Liver (tissue), 9 donors: ENCODE results near the gene OTOP2. TPM values are rescaled to one million over a fixed set of nuclear protein-coding genes. Genes with fewer than 3 reads are reported as not detected.

Experiments
- DNase-seq: peaks from one replicate; pipeline ENCODE4 v3.0.0-alpha.2; 2017; ENCODE audit warnings: low spot score
- H3K27ac ChIP-seq, 2 donors: one replicate each; pipeline ENCODE4 v1.7.0; 2013; ENCODE audit warnings: inconsistent platforms in 2 of 2, low read length in 2 of 2, control low read depth in 1 of 2, low read depth in 1 of 2, mild to moderate bottlenecking in 1 of 2
- H3K27me3 ChIP-seq, 4 donors: one replicate each; pipeline versions ENCODE4 v1.6.1 to v1.7.0; 2013; ENCODE audit warnings: low read length in 3 of 4, inconsistent platforms in 1 of 4, mild to moderate bottlenecking in 1 of 4, moderate library complexity in 1 of 4; ENCODE audit not compliant: control insufficient read depth in 4 of 4, insufficient read depth in 4 of 4
- H3K36me3 ChIP-seq, 4 donors: one replicate each; pipeline versions ENCODE4 v1.6.1 to v1.7.0; 2013; ENCODE audit warnings: low read length in 3 of 4, mild to moderate bottlenecking in 3 of 4, low read depth in 1 of 4, moderate library complexity in 1 of 4; ENCODE audit not compliant: control insufficient read depth in 4 of 4, insufficient read depth in 3 of 4
- H3K4me1 ChIP-seq, 4 donors: one replicate each; pipeline versions ENCODE4 v1.6.1 to v1.7.0; 2013; ENCODE audit warnings: low read length in 3 of 4, mild to moderate bottlenecking in 3 of 4, moderate library complexity in 1 of 4; ENCODE audit not compliant: control insufficient read depth in 4 of 4, insufficient read depth in 4 of 4
- H3K4me3 ChIP-seq, 3 donors: one replicate each; pipeline versions ENCODE4 v1.6.1 to v1.7.0; 2013; ENCODE audit warnings: low read length in 3 of 3, control low read depth in 1 of 3, low read depth in 1 of 3, mild to moderate bottlenecking in 1 of 3
- H3K9ac ChIP-seq, 2 donors: one replicate each; pipeline ENCODE4 v1.7.0; 2013; ENCODE audit warnings: low read length in 2 of 2, mild to moderate bottlenecking in 2 of 2, moderate library complexity in 2 of 2, control low read depth in 1 of 2, low read depth in 1 of 2
- H3K9me3 ChIP-seq, 4 donors: one replicate each; pipeline versions ENCODE4 v1.6.1 to v1.7.0; 2013; ENCODE audit warnings: low read length in 3 of 4; ENCODE audit not compliant: control insufficient read depth in 4 of 4
- EGR1 ChIP-seq, 2 donors: IDR thresholded peaks; 2 replicates each; pipeline ENCODE4 v1.6.1; 2016 to 2018; ENCODE audit warnings: antibody characterized with exemption in 2 of 2, low read depth in 2 of 2
- FOXA1 ChIP-seq: IDR thresholded peaks from 2 replicates; pipeline ENCODE4 v1.6.1; 2016; ENCODE audit warnings: antibody characterized with exemption
- FOXA2 ChIP-seq: IDR thresholded peaks from 2 replicates; pipeline ENCODE4 v1.6.1; 2016; ENCODE audit warnings: antibody characterized with exemption
- GABPA ChIP-seq, 2 donors: IDR thresholded peaks in 1 of 2; conservative IDR thresholded peaks in 1 of 2; 2 replicates each; pipeline ENCODE4 v1.6.1; 2016; ENCODE audit warnings: antibody characterized with exemption in 2 of 2, mild to moderate bottlenecking in 1 of 2, moderate library complexity in 1 of 2
- HNF4A ChIP-seq, 2 donors: conservative IDR thresholded peaks; 2 replicates each; pipeline ENCODE4 v1.6.1; 2016; ENCODE audit warnings: antibody characterized with exemption in 2 of 2, mild to moderate bottlenecking in 2 of 2
- HNF4G ChIP-seq: IDR thresholded peaks from 2 replicates; pipeline ENCODE4 v1.6.1; 2016; ENCODE audit warnings: antibody characterized with exemption
- JUND ChIP-seq, 2 donors: IDR thresholded peaks; 2 replicates each; pipeline ENCODE4 v1.6.1; 2016; ENCODE audit warnings: antibody characterized with exemption in 2 of 2
- NR2F2 ChIP-seq: IDR thresholded peaks from 2 replicates; pipeline ENCODE4 v1.6.1; 2016; ENCODE audit warnings: antibody characterized with exemption
- RAD21 ChIP-seq, 2 donors: IDR thresholded peaks; 2 replicates each; pipeline ENCODE4 v1.6.1; 2016; ENCODE audit warnings: antibody characterized with exemption in 2 of 2, mild to moderate bottlenecking in 2 of 2
- RXRA ChIP-seq, 2 donors: IDR thresholded peaks; 2 replicates each; pipeline ENCODE4 v1.6.1; 2017 to 2018; ENCODE audit warnings: antibody characterized with exemption in 2 of 2, mild to moderate bottlenecking in 1 of 2
- SP1 ChIP-seq: IDR thresholded peaks from 2 replicates; pipeline ENCODE4 v1.6.1; 2018; ENCODE audit warnings: antibody characterized with exemption, mild to moderate bottlenecking
- TAF1 ChIP-seq: conservative IDR thresholded peaks from 2 replicates; pipeline ENCODE4 v1.6.1; 2016; ENCODE audit warnings: antibody characterized with exemption, mild to moderate bottlenecking
- YY1 ChIP-seq: IDR thresholded peaks from 2 replicates; pipeline ENCODE4 v1.6.1; 2016; ENCODE audit warnings: antibody characterized with exemption, mild to moderate bottlenecking
- WGBS: extraction: QIAGEN DNeasy Blood & Tissue Kit; methylation state at CpG from one replicate; pipeline ENCODE4 v1.1.7; 2013; 5-methylcytosine and 5-hydroxymethylcytosine counted together
- polyA plus RNA-seq, 2 donors: library from polyadenylated mRNA; stranded (reverse) in 1 of 2; unstranded in 1 of 2; fragments of 200-250 nt in 1 of 2; fragments of >200 nt in 1 of 2; fragmentation: Nextera tagmentation in 1 of 2; extraction: Ambion mirVana in 1 of 2; gene quantifications; one replicate each; pipeline versions ENCODE4 v1.2.1 to v1.2.3, GENCODE V29; 2013 to 2015
- total RNA-seq, 2 donors: library from RNA; depleted of rRNA; stranded (reverse); fragments of >200 nt; gene quantifications; one replicate each; pipeline ENCODE4 v1.2.3, GENCODE V29; 2014
- TF ChIP-seq, protein P1 (sequence below): IDR thresholded peaks from 2 replicates; pipeline ENCODE4 v1.6.1; 2016; ENCODE audit warnings: antibody characterized with exemption
- TF ChIP-seq, protein P2 (sequence below): IDR thresholded peaks from 2 replicates; pipeline ENCODE4 v1.6.1; 2016; ENCODE audit warnings: antibody characterized with exemption, mild to moderate bottlenecking
- TF ChIP-seq, protein P3 (sequence below): IDR thresholded peaks from 2 replicates; pipeline ENCODE4 v1.6.1; 2016; ENCODE audit warnings: antibody characterized with exemption
- TF ChIP-seq, protein P4 (sequence below): IDR thresholded peaks from 2 replicates; pipeline ENCODE4 v1.6.1; 2016; ENCODE audit warnings: antibody characterized with exemption
- TF ChIP-seq, protein P5 (sequence below): fragments of 150-350 bp; IDR thresholded peaks from 2 replicates; pipeline ENCODE4 v1.5.1; 2017; ENCODE audit warnings: improper control_type of control experiment, low read depth, low read length; ENCODE audit not compliant: missing input control
- donor health status: healthy.
- donor health status: healthy.
- donor health status: healthy.
- donor health status: healthy.
- donor health status: healthy.

Gene OTOP2
- total and polyA plus RNA-seq, 4 donors: not detected

- no peak for TF ChIP-seq TAF1
- no peak for TF ChIP-seq RXRA (IDR thresholded peaks at IDR 0.05)
- no peak for TF ChIP-seq FOXA2
These were observed 45.4 kb upstream of the OTOP2 start (continued) for GRCh38 chr17:74878658-74879057.

DNA sequence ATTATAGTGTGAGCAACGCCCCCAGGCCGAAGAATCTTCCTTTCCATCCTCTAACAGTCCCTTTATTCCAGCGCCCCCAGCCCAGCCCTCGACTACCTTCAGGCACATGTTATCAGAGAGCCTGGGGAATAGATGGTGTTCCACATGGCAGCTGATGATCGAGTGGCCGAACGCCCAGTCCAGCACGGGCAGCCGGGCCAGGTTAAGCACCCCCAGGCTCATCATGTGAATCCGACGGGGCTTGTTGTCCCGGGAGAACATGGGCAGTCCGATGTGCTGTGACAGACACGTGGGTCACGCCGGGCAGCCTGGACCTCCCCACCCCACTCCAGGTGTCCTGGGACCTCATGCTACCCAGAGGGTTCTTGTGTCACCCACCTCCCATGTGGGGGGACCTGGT lies 44.8 kb upstream of the OTOP2 start:
- no peak for DNase-seq
- WGBS: 93% methylated on average over 16 of the region's 16 CpGs
- Histone ChIP-seq H3K9ac (no peak overlapping the region), H3K4me1 (peaks cover 0 to 5% (median 1%) of the 10 kb centered on the region in 4 donors), H3K9me3 (no peaks in the 10 kb centered on the region), H3K27ac (no peak overlapping the region), H3K36me3 (no peaks in the 10 kb centered on the region), H3K27me3 (no peaks in the 10 kb centered on the region), H3K4me3 (no peak overlapping the region)
- no peak for TF ChIP-seq RAD21 (IDR thresholded peaks at IDR 0.05)
- TF ChIP-seq JUND (IDR thresholded peaks at IDR 0.05): no peak
- TF ChIP-seq EGR1 (IDR thresholded peaks at IDR 0.05; ENCODE audit: low read depth in 2 of 2): no peak
- TF ChIP-seq, protein P1, sequence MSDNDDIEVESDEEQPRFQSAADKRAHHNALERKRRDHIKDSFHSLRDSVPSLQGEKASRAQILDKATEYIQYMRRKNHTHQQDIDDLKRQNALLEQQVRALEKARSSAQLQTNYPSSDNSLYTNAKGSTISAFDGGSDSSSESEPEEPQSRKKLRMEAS: no peak
- TF ChIP-seq SP1: no peak
- no peak for TF ChIP-seq RXRA (IDR thresholded peaks at IDR 0.05)
- TF ChIP-seq HNF4A (conservative IDR thresholded peaks at IDR 0.05): no peak
- TF ChIP-seq NR2F2: no peak
- no peak for TF ChIP-seq TAF1
- no peak for TF ChIP-seq GABPA (IDR thresholded peaks at IDR 0.05 in 1 of 2, conservative IDR thresholded peaks at IDR 0.05 in 1 of 2)
- no peak for TF ChIP-seq FOXA2
- no peak for TF ChIP-seq HNF4G
- TF ChIP-seq, protein P2, sequence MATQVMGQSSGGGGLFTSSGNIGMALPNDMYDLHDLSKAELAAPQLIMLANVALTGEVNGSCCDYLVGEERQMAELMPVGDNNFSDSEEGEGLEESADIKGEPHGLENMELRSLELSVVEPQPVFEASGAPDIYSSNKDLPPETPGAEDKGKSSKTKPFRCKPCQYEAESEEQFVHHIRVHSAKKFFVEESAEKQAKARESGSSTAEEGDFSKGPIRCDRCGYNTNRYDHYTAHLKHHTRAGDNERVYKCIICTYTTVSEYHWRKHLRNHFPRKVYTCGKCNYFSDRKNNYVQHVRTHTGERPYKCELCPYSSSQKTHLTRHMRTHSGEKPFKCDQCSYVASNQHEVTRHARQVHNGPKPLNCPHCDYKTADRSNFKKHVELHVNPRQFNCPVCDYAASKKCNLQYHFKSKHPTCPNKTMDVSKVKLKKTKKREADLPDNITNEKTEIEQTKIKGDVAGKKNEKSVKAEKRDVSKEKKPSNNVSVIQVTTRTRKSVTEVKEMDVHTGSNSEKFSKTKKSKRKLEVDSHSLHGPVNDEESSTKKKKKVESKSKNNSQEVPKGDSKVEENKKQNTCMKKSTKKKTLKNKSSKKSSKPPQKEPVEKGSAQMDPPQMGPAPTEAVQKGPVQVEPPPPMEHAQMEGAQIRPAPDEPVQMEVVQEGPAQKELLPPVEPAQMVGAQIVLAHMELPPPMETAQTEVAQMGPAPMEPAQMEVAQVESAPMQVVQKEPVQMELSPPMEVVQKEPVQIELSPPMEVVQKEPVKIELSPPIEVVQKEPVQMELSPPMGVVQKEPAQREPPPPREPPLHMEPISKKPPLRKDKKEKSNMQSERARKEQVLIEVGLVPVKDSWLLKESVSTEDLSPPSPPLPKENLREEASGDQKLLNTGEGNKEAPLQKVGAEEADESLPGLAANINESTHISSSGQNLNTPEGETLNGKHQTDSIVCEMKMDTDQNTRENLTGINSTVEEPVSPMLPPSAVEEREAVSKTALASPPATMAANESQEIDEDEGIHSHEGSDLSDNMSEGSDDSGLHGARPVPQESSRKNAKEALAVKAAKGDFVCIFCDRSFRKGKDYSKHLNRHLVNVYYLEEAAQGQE: no peak
- no peak for TF ChIP-seq YY1
- TF ChIP-seq, protein P3, sequence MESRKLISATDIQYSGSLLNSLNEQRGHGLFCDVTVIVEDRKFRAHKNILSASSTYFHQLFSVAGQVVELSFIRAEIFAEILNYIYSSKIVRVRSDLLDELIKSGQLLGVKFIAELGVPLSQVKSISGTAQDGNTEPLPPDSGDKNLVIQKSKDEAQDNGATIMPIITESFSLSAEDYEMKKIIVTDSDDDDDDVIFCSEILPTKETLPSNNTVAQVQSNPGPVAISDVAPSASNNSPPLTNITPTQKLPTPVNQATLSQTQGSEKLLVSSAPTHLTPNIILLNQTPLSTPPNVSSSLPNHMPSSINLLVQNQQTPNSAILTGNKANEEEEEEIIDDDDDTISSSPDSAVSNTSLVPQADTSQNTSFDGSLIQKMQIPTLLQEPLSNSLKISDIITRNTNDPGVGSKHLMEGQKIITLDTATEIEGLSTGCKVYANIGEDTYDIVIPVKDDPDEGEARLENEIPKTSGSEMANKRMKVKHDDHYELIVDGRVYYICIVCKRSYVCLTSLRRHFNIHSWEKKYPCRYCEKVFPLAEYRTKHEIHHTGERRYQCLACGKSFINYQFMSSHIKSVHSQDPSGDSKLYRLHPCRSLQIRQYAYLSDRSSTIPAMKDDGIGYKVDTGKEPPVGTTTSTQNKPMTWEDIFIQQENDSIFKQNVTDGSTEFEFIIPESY: no peak
- no peak for TF ChIP-seq FOXA1
- TF ChIP-seq, protein P4, sequence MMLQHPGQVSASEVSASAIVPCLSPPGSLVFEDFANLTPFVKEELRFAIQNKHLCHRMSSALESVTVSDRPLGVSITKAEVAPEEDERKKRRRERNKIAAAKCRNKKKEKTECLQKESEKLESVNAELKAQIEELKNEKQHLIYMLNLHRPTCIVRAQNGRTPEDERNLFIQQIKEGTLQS: no peak
- TF ChIP-seq, protein P5, sequence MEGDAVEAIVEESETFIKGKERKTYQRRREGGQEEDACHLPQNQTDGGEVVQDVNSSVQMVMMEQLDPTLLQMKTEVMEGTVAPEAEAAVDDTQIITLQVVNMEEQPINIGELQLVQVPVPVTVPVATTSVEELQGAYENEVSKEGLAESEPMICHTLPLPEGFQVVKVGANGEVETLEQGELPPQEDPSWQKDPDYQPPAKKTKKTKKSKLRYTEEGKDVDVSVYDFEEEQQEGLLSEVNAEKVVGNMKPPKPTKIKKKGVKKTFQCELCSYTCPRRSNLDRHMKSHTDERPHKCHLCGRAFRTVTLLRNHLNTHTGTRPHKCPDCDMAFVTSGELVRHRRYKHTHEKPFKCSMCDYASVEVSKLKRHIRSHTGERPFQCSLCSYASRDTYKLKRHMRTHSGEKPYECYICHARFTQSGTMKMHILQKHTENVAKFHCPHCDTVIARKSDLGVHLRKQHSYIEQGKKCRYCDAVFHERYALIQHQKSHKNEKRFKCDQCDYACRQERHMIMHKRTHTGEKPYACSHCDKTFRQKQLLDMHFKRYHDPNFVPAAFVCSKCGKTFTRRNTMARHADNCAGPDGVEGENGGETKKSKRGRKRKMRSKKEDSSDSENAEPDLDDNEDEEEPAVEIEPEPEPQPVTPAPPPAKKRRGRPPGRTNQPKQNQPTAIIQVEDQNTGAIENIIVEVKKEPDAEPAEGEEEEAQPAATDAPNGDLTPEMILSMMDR: no peak
